Fibroblast of pulmonary artery (primary cell): Measurements from ENCODE around the gene GPSM1.

Source experiments
- DNase-seq: peaks from one replicate; pipeline ENCODE4 v3.0.0-alpha.2; 2010; ENCODE audit warnings: low read depth
- H3K4me3 ChIP-seq: replicated peaks from 2 replicates; pipeline ENCODE4 v1.5.1; 2011; ENCODE audit warnings: low read depth, mild to moderate bottlenecking, control low read depth, low read length, moderate library complexity
- CTCF ChIP-seq: IDR thresholded peaks from 2 replicates; pipeline ENCODE4 v1.5.1; 2011; ENCODE audit warnings: mild to moderate bottlenecking, control low read depth, low read length, inconsistent platforms; ENCODE audit errors: missing control alignments

The GPSM1 gene

GRCh38 chr9:136364942-136365774 lies 37.8 kb downstream of the GPSM1 start:
- DNase-seq: no peak
- no peak overlapping the region for H3K4me3 ChIP-seq
- TF ChIP-seq CTCF: no peak

GRCh38 chr9:136365775-136366222 lies 38.5 kb downstream of the GPSM1 start:
- TF ChIP-seq CTCF: no peak
- no peak overlapping the region for H3K4me3 ChIP-seq
- DNase-seq: no peak

GRCh38 chr9:136366826-136367225 lies 39.5 kb downstream of the GPSM1 start:
- DNase-seq: no peak
- H3K4me3 ChIP-seq: no peak overlapping the region
- no peak for TF ChIP-seq CTCF

GRCh38 chr9:136367296-136368145 lies 40.2 kb downstream of the GPSM1 start:
- no peak overlapping the region for H3K4me3 ChIP-seq

GRCh38 chr9:136368190-136368589 lies 40.9 kb downstream of the GPSM1 start:
- no peak for TF ChIP-seq CTCF
- H3K4me3 ChIP-seq: no peak overlapping the region
- no peak for DNase-seq

More at GRCh38 chr9:136367296-136368145, 40.2 kb downstream of the GPSM1 start:
- DNase-seq: no peak
- TF ChIP-seq CTCF: no peak

- H3K4me3 ChIP-seq: no peak overlapping the region
- DNase-seq: no peak
- TF ChIP-seq CTCF: no peak
These were observed 42.7 kb downstream of the GPSM1 start for GRCh38 chr9:136370037-136370436.
